ENCODE data around the gene PRDM15. TPM values are rescaled to one million over a fixed set of nuclear protein-coding genes. Genes with fewer than 3 reads are reported as not detected.

The PRDM15 gene
- 3.4 and 5.8 TPM in 2 replicates for total RNA-seq

GRCh38 chr21:41879190-41879998 lies at the start of gene PRDM15:
Gene PRDM15 (minus strand): TSS chr21:41879344. CDS start chr21:41860363, 18,981 bp downstream.

GRCh38 chr21:41766883-41767605 lies 112.1 kb downstream of the PRDM15 start, which contains the start of gene RIPK4:
Gene RIPK4 (minus strand): TSS chr21:41767052. CDS start chr21:41767041, 11 bp downstream.

Other genes starting within 250 kb of the PRDM15 start
- gene RIPK4, start 112.3 kb downstream of the PRDM15 start, total RNA-seq: 0.54 and 0.56 TPM in 2 replicates
- gene C2CD2, start 74.7 kb upstream of the PRDM15 start, total RNA-seq: 26.9 and 39.0 TPM in 2 replicates
- 4.5 and 5.8 TPM in 2 replicates for gene ZBTB21, start 131.0 kb upstream of the PRDM15 start, total RNA-seq
- not detected in 2 replicates for gene UMODL1, start 192.0 kb upstream of the PRDM15 start, total RNA-seq